Measurements from ENCODE around the gene PPIB.
A peak's percentile ranks its signal among the peaks of the same experiment; 100 is the strongest.

PPIB gene

GRCh38 chr15:64157599-64158125 is 5.2 kb downstream of the PPIB start:
- DNase-seq = no peak

GRCh38 chr15:64156652-64157331 is 6.0 kb downstream of the PPIB start:
- DNase-seq = no peak

- no peak for DNase-seq
Measured at GRCh38 chr15:64155802-64156651, 6.8 kb downstream of the PPIB start.

- peak; percentile 78 for DNase-seq
Measured at GRCh38 chr15:64153480-64154367, 9.1 kb downstream of the PPIB start.

GRCh38 chr15:64152507-64153387 is 10.1 kb downstream of the PPIB start:
- no peak for DNase-seq

- no peak for DNase-seq
Measured at GRCh38 chr15:64151727-64152506, 10.9 kb downstream of the PPIB start, which contains the start of gene SNX22. Gene SNX22, plus strand, starts transcription at chr15:64151731. Its CDS starts 45 bp downstream, at chr15:64151776.

- no peak for DNase-seq
Measured at GRCh38 chr15:64149893-64150578, 12.8 kb downstream of the PPIB start.

GRCh38 chr15:64149424-64149823 is 13.4 kb downstream of the PPIB start:
- no peak for DNase-seq

- no peak for DNase-seq
Measured at GRCh38 chr15:64148581-64148980, 14.2 kb downstream of the PPIB start.

- DNase-seq = no peak
Measured at GRCh38 chr15:64148168-64148567, 14.7 kb downstream of the PPIB start.

- DNase-seq = no peak
Measured at GRCh38 chr15:64146885-64147681, 15.7 kb downstream of the PPIB start.

GRCh38 chr15:64146520-64146884 is 16.3 kb downstream of the PPIB start:
- no peak for DNase-seq

GRCh38 chr15:64146041-64146440 is 16.8 kb downstream of the PPIB start:
- DNase-seq = no peak

GRCh38 chr15:64144565-64145281 is 18.1 kb downstream of the PPIB start:
- no peak for DNase-seq

- DNase-seq = no peak
Measured at GRCh38 chr15:64144192-64144564, 18.6 kb downstream of the PPIB start.

GRCh38 chr15:64143276-64143675 is 19.5 kb downstream of the PPIB start:
- DNase-seq = no peak

GRCh38 chr15:64141798-64142512 is 20.9 kb downstream of the PPIB start:
- DNase-seq = no peak

GRCh38 chr15:64138331-64138941 is 24.4 kb downstream of the PPIB start:
- DNase-seq = no peak

All from fibroblast of skin of right quadriceps (primary cell).